H1 (cell line): ENCODE results near the gene ITGAE. TPM values are rescaled to one million over a fixed set of nuclear protein-coding genes. Genes with fewer than 3 reads are reported as not detected.

Source experiments
- CTCF ChIA-PET: fragments of 300-600 bp; sonication (Branson Sonifier 250); formaldehyde crosslinking; loops from one replicate; lab custom pipeline; 2021; ENCODE audit not compliant: partially characterized antibody; lab: Charles Lee
- POLR2A ChIA-PET: fragments of 300-600 bp; sonication (Branson Sonifier 250); formaldehyde crosslinking; loops from one replicate; lab custom pipeline; 2021; ENCODE audit warnings: inconsistent platforms; ENCODE audit not compliant: partially characterized antibody; lab: Charles Lee
- DNase-seq, 2 experiments: peaks; one replicate each; pipeline versions ENCODE4 v3.0.0 to v3.0.0-alpha.2; 2010 to 2022; ENCODE audit warnings: low spot score in 2 of 2, low read depth in 1 of 2, mixed read lengths in 1 of 2
- FAIRE-seq: peaks from 2 replicates; lab custom pipeline; 2011; peaks lifted over from hg19 to GRCh38; lab: Jason Lieb, UNC
- H2AFZ ChIP-seq: 2 replicates; pipeline ENCODE4 v1.8.1; 2012; ENCODE audit warnings: low read length, inconsistent platforms
- H2AK5ac ChIP-seq: 2 replicates; pipeline ENCODE4 v1.6.1; 2013; ENCODE audit warnings: low read depth, low read length
- H2BK120ac ChIP-seq: replicated peaks from 2 replicates; pipeline ENCODE3; 2013; ENCODE audit warnings: low read depth, low read length, inconsistent platforms
- H2BK12ac ChIP-seq: 2 replicates; pipeline ENCODE4 v1.6.1; 2013; ENCODE audit warnings: low read depth, low read length
- H2BK15ac ChIP-seq: 2 replicates; pipeline ENCODE4 v1.6.1; 2013; ENCODE audit warnings: low read length
- H2BK20ac ChIP-seq: 2 replicates; pipeline ENCODE4 v1.6.1; 2013; ENCODE audit warnings: low read length
- H2BK5ac ChIP-seq: 2 replicates; pipeline ENCODE4 v1.6.1; 2013; ENCODE audit warnings: low read depth, low read length
- H3K14ac ChIP-seq: 2 replicates; pipeline ENCODE4 v1.6.1; 2013; ENCODE audit warnings: inconsistent platforms; ENCODE audit not compliant: insufficient read length
- H3K18ac ChIP-seq: 2 replicates; pipeline ENCODE4 v1.6.1; 2013; ENCODE audit warnings: low read length; ENCODE audit errors: extremely low read depth
- H3K23ac ChIP-seq: 2 replicates; pipeline ENCODE4 v1.6.1; 2013; ENCODE audit warnings: inconsistent platforms; ENCODE audit not compliant: insufficient read length
- H3K23me2 ChIP-seq: 2 replicates; pipeline ENCODE4 v1.6.1; 2013; ENCODE audit warnings: low read depth, low read length
- H3K27ac ChIP-seq: 2 replicates; pipeline ENCODE4 v1.6.1; 2011; ENCODE audit warnings: low read depth, low read length, inconsistent platforms
- H3K27me3 ChIP-seq, 4 experiments: replicated peaks in 1 of 4; 1 replicate in 1 of 4; 2 replicates in 3 of 4; pipeline versions ENCODE4 v1.6.1 to v1.8.1; 2011 to 2013; ENCODE audit warnings: low read length in 3 of 4, mild to moderate bottlenecking in 3 of 4, inconsistent platforms in 2 of 4, mixed read lengths in 2 of 4, moderate library complexity in 1 of 4; ENCODE audit not compliant: control insufficient read depth in 3 of 4, insufficient read depth in 3 of 4; ENCODE audit errors: extremely low read depth in 1 of 4
- H3K36me3 ChIP-seq, 4 experiments: 2 replicates each; pipeline versions ENCODE4 v1.6.1 to v1.8.1; 2011 to 2013; ENCODE audit warnings: mild to moderate bottlenecking in 4 of 4, low read length in 3 of 4, moderate library complexity in 2 of 4, control low read depth in 1 of 4, inconsistent platforms in 1 of 4; ENCODE audit not compliant: insufficient read depth in 4 of 4, control insufficient read depth in 2 of 4
- H3K4ac ChIP-seq: replicated peaks from 2 replicates; pipeline ENCODE3; 2013; ENCODE audit warnings: low read length, low read depth, mixed read lengths, inconsistent platforms; ENCODE audit not compliant: insufficient read length
- H3K4me1 ChIP-seq, 4 experiments: replicated peaks in 1 of 4; 1 replicate in 1 of 4; 2 replicates in 3 of 4; pipeline versions ENCODE4 v1.6.1 to v1.8.1; 2011 to 2013; ENCODE audit warnings: low read length in 3 of 4, inconsistent platforms in 2 of 4, mixed read lengths in 1 of 4; ENCODE audit not compliant: insufficient read depth in 4 of 4, control insufficient read depth in 3 of 4
- H3K4me2 ChIP-seq, 2 experiments: 2 replicates each; pipeline versions ENCODE4 v1.6.1 to v1.8.1; 2011 to 2013; ENCODE audit warnings: low read depth in 2 of 2, low read length in 2 of 2, control low read depth in 1 of 2, inconsistent platforms in 1 of 2, mild to moderate bottlenecking in 1 of 2; ENCODE audit not compliant: insufficient read depth in 1 of 2
- H3K4me3 ChIP-seq, 4 experiments: fragments of 200-600, 300-600 bp in 1 of 4; sonication (generic), shearing (Covaris generic), sonication (Bioruptor Twin) in 1 of 4; 2 replicates each; pipeline versions ENCODE4 v1.5.1 to v1.8.1; 2011 to 2016; ENCODE audit warnings: low read length in 4 of 4, low read depth in 3 of 4, control low read depth in 2 of 4, inconsistent platforms in 2 of 4, mild to moderate bottlenecking in 2 of 4, mixed read lengths in 1 of 4, moderate library complexity in 1 of 4; ENCODE audit not compliant: insufficient read depth in 2 of 4; ENCODE audit errors: extremely low read depth in 1 of 4
- H3K56ac ChIP-seq: replicated peaks from 2 replicates; pipeline ENCODE3; 2013; ENCODE audit warnings: low read depth, mild to moderate bottlenecking, mixed read lengths, low read length, inconsistent platforms; ENCODE audit not compliant: insufficient read length
- H3K79me1 ChIP-seq: 2 replicates; pipeline ENCODE4 v1.6.1; 2013; ENCODE audit warnings: low read depth, low read length, control low read depth
- H3K79me2 ChIP-seq, 2 experiments: 2 replicates each; pipeline versions ENCODE4 v1.6.1 to v1.8.1; 2012 to 2013; ENCODE audit warnings: low read length in 2 of 2, mild to moderate bottlenecking in 2 of 2, inconsistent platforms in 1 of 2; ENCODE audit not compliant: insufficient read depth in 2 of 2, control insufficient read depth in 1 of 2
- H3K9ac ChIP-seq, 4 experiments: replicated peaks in 1 of 4; 1 replicate in 1 of 4; 2 replicates in 3 of 4; pipeline versions ENCODE4 v1.6.1 to v1.8.1; 2011 to 2013; ENCODE audit warnings: low read depth in 3 of 4, low read length in 3 of 4, control low read depth in 2 of 4, mild to moderate bottlenecking in 2 of 4, moderate library complexity in 2 of 4, inconsistent platforms in 1 of 4; ENCODE audit errors: extremely low read depth in 1 of 4
- H3K9me3 ChIP-seq, 2 experiments: 2 replicates each; pipeline versions ENCODE4 v1.6.1 to v1.8.1; 2012 to 2013; ENCODE audit warnings: mild to moderate bottlenecking in 2 of 2, moderate library complexity in 2 of 2, control low read depth in 1 of 2, inconsistent platforms in 1 of 2, low read depth in 1 of 2, low read length in 1 of 2, mixed read lengths in 1 of 2; ENCODE audit not compliant: insufficient read depth in 2 of 2
- H4K20me1 ChIP-seq, 2 experiments: replicated peaks in 1 of 2; 2 replicates each; pipeline versions ENCODE3 to v1.8.1; 2011 to 2013; ENCODE audit warnings: inconsistent platforms in 2 of 2, low read length in 2 of 2, mild to moderate bottlenecking in 1 of 2; ENCODE audit not compliant: insufficient read depth in 2 of 2, control insufficient read depth in 1 of 2
- H4K5ac ChIP-seq: 2 replicates; pipeline ENCODE4 v1.6.1; 2013; ENCODE audit warnings: low read length, low read depth, mixed read lengths, inconsistent platforms; ENCODE audit not compliant: insufficient read length
- H4K8ac ChIP-seq: 2 replicates; pipeline ENCODE4 v1.8.0; 2013; ENCODE audit warnings: mild to moderate bottlenecking, moderate library complexity, low read length, inconsistent platforms; ENCODE audit not compliant: insufficient read depth; ENCODE audit errors: extremely low read depth
- H4K91ac ChIP-seq: replicated peaks from 2 replicates; pipeline ENCODE3; 2013; ENCODE audit warnings: low read length, mixed read lengths, inconsistent platforms; ENCODE audit not compliant: insufficient read length
- SAP30 ChIP-seq: fragments of 300-600 bp; sonication (generic); IDR thresholded peaks from 2 replicates; pipeline ENCODE4 v1.7.1; 2012; ENCODE audit warnings: low read length, moderate library complexity, mild to moderate bottlenecking, inconsistent platforms; ENCODE audit not compliant: insufficient read depth, insufficient replicate concordance
- TCF12 ChIP-seq: IDR thresholded peaks from 2 replicates; pipeline ENCODE4 v1.6.1; 2011; ENCODE audit warnings: low read depth, mild to moderate bottlenecking, low read length
- WGBS, 2 experiments: shearing (Covaris generic) in 1 of 2; methylation state at CpG; one replicate each; pipeline versions ENCODE4 v1.1.6 to v1.1.7; 2013 to 2015; ENCODE audit warnings: low lambda C conversion rate in 2 of 2, mixed read lengths in 2 of 2, inconsistent platforms in 1 of 2, low coverage in 1 of 2, missing lambda C conversion rate in 1 of 2; ENCODE audit not compliant: insufficient replicate concordance in 2 of 2, insufficient coverage in 1 of 2, insufficient read length in 1 of 2; ENCODE audit errors: extremely low coverage in 1 of 2, missing lambda C conversion rate in 1 of 2; 5-methylcytosine and 5-hydroxymethylcytosine counted together
- polyA plus RNA-seq, 7 experiments: library from polyadenylated mRNA; depleted of rRNA in 3 of 7; stranded (reverse) in 5 of 7; unstranded in 2 of 7; fragments of >200 nt in 5 of 7; fragments of 200-250 nt in 2 of 7; gene quantifications; 1 replicate in 5 of 7; 2 replicates in 1 of 7; 4 replicates in 1 of 7; pipeline versions ENCODE4 v1.2.1 to v1.2.3, GENCODE V29; 2011 to 2013; ENCODE audit warnings: missing spikeins in 2 of 7, mixed read lengths in 2 of 7
- total RNA-seq: library from RNA; stranded (reverse); fragmentation: NEBNext Ultra II Directional; extraction: Animal tissue kit (Norgen Biotek cat#: 25700); gene quantifications from 2 replicates; pipeline ENCODE4 v1.2.1, GENCODE V29; 2021

ITGAE gene
- total and polyA plus RNA-seq, 2 of the 8 experiments (the other 6 are each of a cell fraction or from before 2014, with no cell fraction given) = 23.2 to 43.1 TPM

- Histone ChIP-seq H2BK5ac (no peak overlapping the region), H2BK12ac (no peak overlapping the region), H3K23ac (no peak overlapping the region), H3K27me3 (no peaks in the 10 kb centered on the region), H3K9me3 (no peaks in the 10 kb centered on the region), H3K4ac (no peak overlapping the region), H3K36me3 (peaks cover 12 to 58% (median 34%) of the 10 kb centered on the region in 4 experiments), H2AFZ (no peak overlapping the region), H4K91ac (no peak overlapping the region), H2AK5ac (no peak overlapping the region), H2BK120ac (no peak overlapping the region), H3K56ac (no peak overlapping the region), H3K4me3 (no peak overlapping the region), H3K27ac (no peak overlapping the region), H3K18ac (no peak overlapping the region), H4K20me1 (peaks cover 0 to 5% of the 10 kb centered on the region in 2 experiments), H3K14ac (no peak overlapping the region), H2BK15ac (no peak overlapping the region), H4K8ac (no peak overlapping the region), H3K4me1 (no peaks in the 10 kb centered on the region), H2BK20ac (no peak overlapping the region), H3K79me2 (no peaks in the 10 kb centered on the region), H3K9ac (no peak overlapping the region), H3K23me2 (no peaks in the 10 kb centered on the region), H4K5ac (no peak overlapping the region), H3K79me1 (no peaks in the 10 kb centered on the region), H3K4me2 (no peak overlapping the region)
- ChIA-PET CTCF (interaction anchor here (2.0 to 5.0 kb wide), 4 partner anchors 18 to 74 kb away, joined by 9 to 20 read pairs (median 16); no protein-coding TSS in a partner anchor), POLR2A (interaction anchor here (0.9 kb wide), 1 partner anchor 8 kb away, joined by 4 read pairs; the partner anchor contains the start of gene ITGAE)
- TF ChIP-seq TCF12 (no peak), SAP30 (no peak)
- DNase-seq (no peak), FAIRE-seq (no peak)
- 95% methylated on average over 7 of the region's 7 CpGs; no CpG with 5 or more reads in 1 of the 2 experiments for WGBS, 2 experiments
Measured at GRCh38 chr17:3808701-3809100, 7.7 kb upstream of the ITGAE start.
